HG03159 (cell line): ENCODE data around the gene SART1.

Source experiments
- ATAC-seq: cut with Tn5 transposase; IDR thresholded peaks from one replicate; pipeline ENCODE4 v1.9.1; 2021; ENCODE audit warnings: mild to moderate bottlenecking, moderate library complexity; ENCODE audit not compliant: unreplicated experiment

The SART1 gene, protein sequence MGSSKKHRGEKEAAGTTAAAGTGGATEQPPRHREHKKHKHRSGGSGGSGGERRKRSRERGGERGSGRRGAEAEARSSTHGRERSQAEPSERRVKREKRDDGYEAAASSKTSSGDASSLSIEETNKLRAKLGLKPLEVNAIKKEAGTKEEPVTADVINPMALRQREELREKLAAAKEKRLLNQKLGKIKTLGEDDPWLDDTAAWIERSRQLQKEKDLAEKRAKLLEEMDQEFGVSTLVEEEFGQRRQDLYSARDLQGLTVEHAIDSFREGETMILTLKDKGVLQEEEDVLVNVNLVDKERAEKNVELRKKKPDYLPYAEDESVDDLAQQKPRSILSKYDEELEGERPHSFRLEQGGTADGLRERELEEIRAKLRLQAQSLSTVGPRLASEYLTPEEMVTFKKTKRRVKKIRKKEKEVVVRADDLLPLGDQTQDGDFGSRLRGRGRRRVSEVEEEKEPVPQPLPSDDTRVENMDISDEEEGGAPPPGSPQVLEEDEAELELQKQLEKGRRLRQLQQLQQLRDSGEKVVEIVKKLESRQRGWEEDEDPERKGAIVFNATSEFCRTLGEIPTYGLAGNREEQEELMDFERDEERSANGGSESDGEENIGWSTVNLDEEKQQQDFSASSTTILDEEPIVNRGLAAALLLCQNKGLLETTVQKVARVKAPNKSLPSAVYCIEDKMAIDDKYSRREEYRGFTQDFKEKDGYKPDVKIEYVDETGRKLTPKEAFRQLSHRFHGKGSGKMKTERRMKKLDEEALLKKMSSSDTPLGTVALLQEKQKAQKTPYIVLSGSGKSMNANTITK

GRCh38 chr11:65961267-65962140 lies at the start of gene SART1:
Gene SART1 (plus strand): TSS chr11:65961734. CDS start chr11:65961781, 47 bp downstream.
- peak; percentile 87 for ATAC-seq

DNA sequence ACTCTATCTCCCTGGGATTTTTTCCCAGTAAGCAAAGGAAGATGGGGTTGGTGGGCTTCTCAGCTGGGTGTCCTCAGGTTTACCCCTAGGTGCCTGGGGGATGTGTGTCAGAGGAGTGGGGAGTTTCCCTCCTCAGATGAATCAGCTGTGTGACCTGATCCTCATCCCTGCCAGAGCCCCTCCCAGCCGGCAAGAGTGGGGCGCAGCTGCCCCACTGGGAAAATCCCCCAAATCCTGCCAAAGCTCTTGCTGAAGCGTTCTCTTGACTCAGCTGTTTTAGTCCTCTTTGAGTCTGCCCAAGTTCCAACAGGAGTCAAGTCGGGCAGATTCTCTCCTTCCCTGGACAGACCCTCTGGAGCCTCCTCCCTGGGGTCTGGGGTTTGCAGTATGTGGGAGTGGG lies 48.7 kb upstream of the SART1 start:
- no peak for ATAC-seq

- ATAC-seq: no peak
These were observed 46.3 kb upstream of the SART1 start for GRCh38 chr11:65915101-65915820.

GRCh38 chr11:65915821-65916251 lies 45.7 kb upstream of the SART1 start:
- no peak for ATAC-seq

DNA sequence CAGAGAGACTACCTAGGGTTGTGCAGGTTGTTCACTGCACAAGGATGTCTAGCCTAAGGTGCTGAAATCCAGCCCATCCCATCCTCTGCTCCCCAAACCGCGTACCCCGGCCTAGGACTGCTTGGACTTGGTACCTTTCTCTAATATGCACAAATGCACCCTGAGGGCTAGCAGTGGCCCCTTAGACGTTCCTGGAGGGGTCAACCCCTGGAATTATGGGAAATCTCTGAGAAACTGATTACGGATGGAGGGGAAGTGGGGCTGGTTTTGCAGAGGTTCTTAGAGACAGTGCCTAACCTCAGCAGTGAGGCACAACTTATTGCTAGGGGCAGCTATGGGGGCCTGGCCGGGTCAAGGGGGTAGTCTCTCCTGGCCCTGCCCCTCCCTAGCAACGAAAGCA lies 45.1 kb upstream of the SART1 start:
- no peak for ATAC-seq

- ATAC-seq: no peak
These were observed 44.5 kb upstream of the SART1 start for GRCh38 chr11:65917077-65917433.

GRCh38 chr11:65917434-65918210 lies 43.9 kb upstream of the SART1 start:
- ATAC-seq: no peak

GRCh38 chr11:65918211-65919140 lies 43.1 kb upstream of the SART1 start, which contains the start of gene C11orf68:
Gene C11orf68 (minus strand): TSS chr11:65919062. CDS start chr11:65919031, 31 bp downstream.
- peak; percentile 51 for ATAC-seq

- peak; percentile 80 for ATAC-seq
These were observed 42.4 kb upstream of the SART1 start, which contains the start of gene DRAP1 for GRCh38 chr11:65919141-65919572. Gene DRAP1 (plus strand): TSS chr11:65919426. CDS start chr11:65919502, 76 bp downstream.

GRCh38 chr11:65919573-65920371 lies 41.8 kb upstream of the SART1 start:
- ATAC-seq: peak; percentile 32

DNA sequence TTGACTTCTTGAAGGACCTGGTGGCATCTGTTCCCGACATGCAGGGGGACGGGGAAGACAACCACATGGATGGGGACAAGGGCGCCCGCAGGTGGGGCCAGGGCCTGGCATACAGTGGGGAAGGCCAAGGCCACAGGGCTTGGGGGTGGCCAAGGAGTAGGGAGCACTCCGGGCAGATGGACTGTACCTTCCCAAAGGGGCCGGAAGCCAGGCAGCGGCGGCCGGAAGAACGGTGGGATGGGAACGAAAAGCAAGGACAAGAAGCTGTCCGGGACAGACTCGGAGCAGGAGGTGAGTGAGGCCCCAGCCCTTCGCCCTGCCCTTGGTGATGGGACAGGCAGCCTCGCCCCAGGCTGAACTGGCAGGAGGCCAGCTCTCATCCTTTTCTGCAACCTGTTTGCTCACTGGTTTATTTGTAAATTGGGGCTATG lies 41.1 kb upstream of the SART1 start:
- no peak for ATAC-seq

DNA sequence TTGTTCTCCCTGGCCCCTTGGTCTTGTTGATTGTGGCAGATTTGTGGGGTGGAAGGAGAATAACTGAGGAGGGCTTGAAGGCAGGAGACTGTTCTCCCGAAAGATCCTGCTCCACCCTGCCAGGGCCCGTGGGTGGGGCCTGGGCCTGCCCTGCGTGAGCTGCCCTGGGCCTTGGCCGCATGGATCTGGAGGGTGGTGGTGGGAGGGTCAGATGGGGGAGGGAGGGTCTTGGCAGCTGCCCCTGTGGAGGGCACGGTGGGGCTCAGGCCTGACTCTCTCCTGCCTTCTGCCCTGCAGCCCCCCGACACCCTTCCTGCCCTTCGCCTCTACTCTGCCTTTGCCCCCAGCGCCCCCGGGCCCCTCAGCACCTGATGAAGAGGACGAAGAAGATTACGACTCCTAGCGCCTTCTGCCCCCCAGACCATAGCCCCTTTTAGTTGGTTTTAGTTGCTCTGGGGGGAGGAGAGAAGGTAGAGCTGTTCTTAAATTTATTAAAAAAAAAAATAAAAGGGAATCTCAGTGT lies 40.4 kb upstream of the SART1 start:
- no peak for ATAC-seq

DNA sequence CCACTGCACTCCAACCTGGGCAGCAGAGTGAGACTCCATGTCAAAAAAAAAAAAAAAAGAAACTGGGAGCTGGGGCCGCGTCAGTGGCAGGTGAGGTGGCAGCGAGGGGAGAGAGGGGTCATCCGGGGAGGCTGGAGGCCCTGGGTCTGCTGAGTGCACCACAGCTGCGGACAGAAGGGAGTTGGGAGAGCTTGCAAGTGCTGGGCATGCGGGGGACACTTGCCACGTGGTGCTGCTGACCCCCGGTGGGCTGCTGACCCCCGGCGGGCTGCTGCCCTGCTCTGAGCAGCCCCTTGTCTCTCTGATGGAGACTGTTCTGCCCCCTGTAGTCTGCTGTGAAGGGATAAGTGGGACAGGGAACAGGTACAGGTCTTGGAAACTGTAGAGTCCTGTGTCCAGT lies 39.7 kb upstream of the SART1 start:
- no peak for ATAC-seq

DNA sequence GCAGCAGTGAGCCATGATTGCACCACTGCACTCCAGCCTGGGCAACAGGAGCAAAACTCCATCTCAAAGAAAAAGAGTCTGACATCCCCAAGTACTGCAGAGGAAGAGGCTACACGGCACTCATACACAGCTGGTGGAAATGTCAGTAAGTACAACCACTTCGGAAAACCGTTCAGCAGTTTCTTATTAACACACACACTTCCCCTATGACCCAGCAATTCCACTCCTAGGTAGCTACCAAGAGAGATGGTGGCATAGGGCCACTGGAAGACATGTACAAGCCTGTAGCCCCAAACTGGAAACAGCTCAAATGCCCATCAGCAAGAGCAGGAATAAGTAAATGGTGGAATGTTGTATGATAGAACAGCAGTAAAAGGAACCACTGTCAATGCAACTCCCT lies 39.0 kb upstream of the SART1 start:
- no peak for ATAC-seq

GRCh38 chr11:65925397-65925796 lies 36.1 kb upstream of the SART1 start:
- no peak for ATAC-seq

- peak; percentile 76 for ATAC-seq
These were observed 33.6 kb upstream of the SART1 start for GRCh38 chr11:65927904-65928397.

DNA sequence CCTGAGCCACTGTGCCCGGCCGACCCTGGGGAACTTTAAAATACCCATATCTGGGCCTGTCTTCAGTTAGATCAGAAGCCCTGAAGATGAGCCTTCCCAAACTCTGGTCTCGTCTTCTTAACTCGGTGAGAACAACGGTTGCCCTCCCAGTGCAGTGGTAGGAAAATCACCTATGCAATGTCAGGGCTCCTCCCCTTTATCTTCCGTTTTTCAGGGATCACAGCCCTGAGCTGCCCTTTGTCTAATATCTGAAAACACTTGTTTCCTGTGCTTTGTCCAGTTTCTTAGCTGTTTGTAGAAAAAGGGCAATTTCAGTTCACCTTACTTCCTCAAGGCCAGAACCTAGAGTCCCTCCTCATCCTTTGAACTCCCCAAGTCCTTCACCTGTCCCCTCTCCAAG lies 32.9 kb upstream of the SART1 start:
- ATAC-seq: peak; percentile 10
